Endothelial cell of umbilical vein (primary cell): ENCODE measurements around the gene GALNT14. TPM values are rescaled to one million over a fixed set of nuclear protein-coding genes. Genes with fewer than 3 reads are reported as not detected.

Experiments
- BruUV-seq: library from RNA; stranded (reverse); fragments of 400-500 nt; replicated peaks from 2 replicates; lab custom pipeline; 2021; lab: Mats Ljungman, UMichigan
- CTCF ChIA-PET: fragments of 300-600, 350-600 bp; sonication (Branson Sonifier 250); formaldehyde crosslinking; loops from one replicate; lab custom pipeline; 2021; ENCODE audit warnings: antibody characterized with exemption, inconsistent platforms; lab: Charles Lee
- POLR2A ChIA-PET: fragments of 300-600, 350-600 bp; sonication (Branson Sonifier 250); formaldehyde crosslinking; loops from one replicate; lab custom pipeline; 2021; ENCODE audit warnings: antibody characterized with exemption, inconsistent platforms; lab: Charles Lee
- DNase-seq: peaks from one replicate; pipeline ENCODE4 v3.0.0-alpha.2; 2011; ENCODE audit warnings: low read depth, low spot score
- FAIRE-seq: peaks from 2 replicates; lab custom pipeline; 2011; peaks lifted over from hg19 to GRCh38; lab: Jason Lieb, UNC
- H2AFZ ChIP-seq: 2 replicates; pipeline ENCODE4 v1.6.0; 2012; ENCODE audit warnings: low read depth, low read length, control low read depth, inconsistent platforms
- H3K27ac ChIP-seq: 2 replicates; pipeline ENCODE4 v1.5.1; 2011; ENCODE audit warnings: low read depth, mild to moderate bottlenecking, control low read depth, low read length, moderate library complexity; ENCODE audit not compliant: insufficient read depth
- H3K27me3 ChIP-seq, 2 experiments: 2 replicates each; pipeline versions ENCODE4 v1.6.0 to v1.6.1; 2011; ENCODE audit warnings: low read length in 2 of 2, mixed read lengths in 1 of 2; ENCODE audit not compliant: control insufficient read depth in 2 of 2, insufficient read depth in 2 of 2
- H3K36me3 ChIP-seq, 2 experiments: 2 replicates in 1 of 2; 3 replicates in 1 of 2; pipeline ENCODE4 v1.5.1; 2011; ENCODE audit warnings: low read length in 2 of 2, mild to moderate bottlenecking in 1 of 2, moderate library complexity in 1 of 2; ENCODE audit not compliant: control insufficient read depth in 2 of 2, insufficient read depth in 2 of 2; ENCODE audit errors: extremely low read depth in 1 of 2
- H3K4me1 ChIP-seq: 3 replicates; pipeline ENCODE4 v1.5.1; 2011; ENCODE audit warnings: mild to moderate bottlenecking, low read length; ENCODE audit not compliant: control insufficient read depth, insufficient read depth; ENCODE audit errors: extremely low read depth
- H3K4me2 ChIP-seq: 2 replicates; pipeline ENCODE4 v1.6.1; 2011; ENCODE audit warnings: low read length, control low read depth, mixed read lengths; ENCODE audit not compliant: insufficient read depth
- H3K4me3 ChIP-seq, 3 experiments: fragments of 200-600 bp in 1 of 3; sonication (generic), shearing (Covaris generic) in 1 of 3; replicated peaks in 1 of 3; 2 replicates each; pipeline ENCODE4 v1.5.1; 2011 to 2016; ENCODE audit warnings: control low read depth in 3 of 3, low read length in 3 of 3, mild to moderate bottlenecking in 2 of 3, inconsistent platforms in 1 of 3, low read depth in 1 of 3, moderate library complexity in 1 of 3; ENCODE audit not compliant: insufficient read depth in 1 of 3
- H3K79me2 ChIP-seq: 2 replicates; pipeline ENCODE4 v1.6.0; 2012; ENCODE audit warnings: low read length, inconsistent platforms; ENCODE audit not compliant: control insufficient read depth, insufficient read depth
- H3K9ac ChIP-seq: replicated peaks from 2 replicates; pipeline ENCODE3; 2011; ENCODE audit warnings: low read length, control low read depth; ENCODE audit not compliant: insufficient read depth; ENCODE audit errors: extremely low read depth
- H3K9me1 ChIP-seq: replicated peaks from 3 replicates; pipeline ENCODE4 v1.6.0; 2011; ENCODE audit warnings: mild to moderate bottlenecking, low read length; ENCODE audit not compliant: control insufficient read depth, insufficient read depth; ENCODE audit errors: extremely low read depth
- H3K9me3 ChIP-seq: replicated peaks from 2 replicates; pipeline ENCODE4 v1.5.1; 2012; ENCODE audit warnings: low read length, inconsistent platforms; ENCODE audit not compliant: control insufficient read depth, insufficient read depth
- H4K20me1 ChIP-seq: replicated peaks from 2 replicates; pipeline ENCODE3; 2011; ENCODE audit warnings: mild to moderate bottlenecking, low read length; ENCODE audit not compliant: control insufficient read depth, insufficient read depth; ENCODE audit errors: extremely low read depth
- CTCF ChIP-seq, 2 donors: IDR thresholded peaks; 1 replicate in 1 of 2; 2 replicates in 1 of 2; pipeline ENCODE4 v1.5.1; 2011; ENCODE audit warnings: low read length in 2 of 2, mild to moderate bottlenecking in 2 of 2, moderate library complexity in 2 of 2, control low read depth in 1 of 2, inconsistent platforms in 1 of 2, low read depth in 1 of 2; ENCODE audit not compliant: insufficient read depth in 1 of 2; ENCODE audit errors: extremely low read depth in 1 of 2
- EZH2 ChIP-seq: IDR thresholded peaks from 2 replicates; pipeline ENCODE4 v1.6.1; 2012; ENCODE audit warnings: borderline replicate concordance, low read depth, mild to moderate bottlenecking, moderate library complexity, low read length, inconsistent platforms; ENCODE audit not compliant: severe bottlenecking
- FOS ChIP-seq: IDR thresholded peaks from 2 replicates; pipeline ENCODE4 v1.6.1; 2011; ENCODE audit warnings: mild to moderate bottlenecking, low read length, moderate library complexity, borderline replicate concordance; ENCODE audit not compliant: insufficient read depth
- GATA2 ChIP-seq: IDR thresholded peaks from 2 replicates; pipeline ENCODE4 v1.7.0; 2011; ENCODE audit warnings: low read depth, mild to moderate bottlenecking, moderate library complexity, mixed read lengths, low read length; ENCODE audit not compliant: insufficient read length, insufficient read depth
- JUN ChIP-seq: IDR thresholded peaks from 2 replicates; pipeline ENCODE4 v1.6.1; 2011; ENCODE audit warnings: borderline replicate concordance, low read depth; ENCODE audit not compliant: insufficient read length, insufficient read depth
- MAX ChIP-seq: IDR thresholded peaks from 2 replicates; pipeline ENCODE4 v1.6.1; 2011; ENCODE audit not compliant: insufficient read depth, insufficient read length
- MYC ChIP-seq: IDR thresholded peaks from one replicate; pipeline ENCODE4 v1.6.1; 2011; ENCODE audit warnings: mild to moderate bottlenecking, low read depth, low read length
- POLR2A ChIP-seq: IDR thresholded peaks from 2 replicates; pipeline ENCODE4 v1.6.1; 2012; ENCODE audit warnings: low read depth, mild to moderate bottlenecking, control low read depth, low read length
- POLR2AphosphoS5 ChIP-seq: IDR thresholded peaks from 2 replicates; pipeline ENCODE4 v1.6.1; 2012; ENCODE audit warnings: low read depth, mild to moderate bottlenecking, control low read depth, low read length, moderate library complexity; ENCODE audit not compliant: insufficient read depth
- dilution Hi-C: fragments of 300-500 bp; cut with MboI; formaldehyde crosslinking; loops from one replicate; pipeline ENCODE4 v1.15.0; 2019; ENCODE audit warnings: low sequenced_read_pairs; ENCODE audit not compliant: extremely low pct_ligation_motif_present
- intact Hi-C: fragments of 100-400 bp; cut with micrococcal nuclease; formaldehyde crosslinking; loops from one replicate; pipeline ENCODE4 v1.10.0; 2022
- polyA plus RNA-seq, 4 experiments: library from polyadenylated mRNA; depleted of rRNA in 3 of 4; stranded (reverse) in 3 of 4; unstranded in 1 of 4; fragments of >200 nt; gene quantifications; 2 replicates each; pipeline versions ENCODE4 v1.2.1 to v1.2.3, GENCODE V29; 2011 to 2012; ENCODE audit warnings: missing spikeins in 1 of 4
- total RNA-seq: library from RNA; stranded (reverse); gene quantifications from 2 replicates; pipeline ENCODE4 v1.2.3, GENCODE V29; 2021

GALNT14 gene
- total and polyA plus RNA-seq, 2 donors (not counting 3 experiments of a cell fraction or from before 2014, with no cell fraction given), result 0.04 to 0.40 TPM

- Histone ChIP-seq H3K4me3 (no peak overlapping the region), H3K36me3 (no peaks in the 10 kb centered on the region), H3K9me3 (peaks cover 2% of the 10 kb centered on the region), H3K4me1 (no peaks in the 10 kb centered on the region), H3K27me3 (no peaks in the 10 kb centered on the region), H3K79me2 (no peaks in the 10 kb centered on the region), H3K9ac (no peak overlapping the region), H3K4me2 (no peak overlapping the region), H3K27ac (no peak overlapping the region), H2AFZ (no peak overlapping the region), H3K9me1 (no peaks in the 10 kb centered on the region), H4K20me1 (no peaks in the 10 kb centered on the region)
- ChIA-PET POLR2A (no interaction called here), CTCF (no interaction called here)
- DNase-seq, result no peak
- dilution Hi-C loops, result no loop called here
- intact Hi-C loops, result no loop called here
- FAIRE-seq, result no peak
- BruUV-seq, result no TSS peak
- TF ChIP-seq GATA2 (no peak), MAX (no peak), POLR2AphosphoS5 (no peak), CTCF (IDR thresholded peaks at IDR 0.05; ENCODE audit: extremely low read depth in 1 of 2, insufficient read depth in 1 of 2, low read depth in 1 of 2, low read length in 2 of 2) (no peak), POLR2A (no peak), EZH2 (no peak), FOS (no peak), MYC (no peak), JUN (no peak)
These were observed 24.5 kb downstream of the GALNT14 start for GRCh38 chr2:31113765-31114164.
